Stimulated activated CD4-positive, alpha-beta T cell treated with anti-CD3 and anti-CD28 coated beads, Interleukin-1b, Interleukin-23, amount 100 ng/mL, for 48 hours (primary cell): ENCODE results near the gene TRIM66.
"Not testable (repeated sequence)": the region's sequence is repeated elsewhere in the genome, so short reads cannot be mapped to it uniquely, and the experiment has no call there.

ENCODE experiments used
- DNase-seq: peaks from one replicate; pipeline ENCODE4 v3.0.0-alpha.2; 2020

The TRIM66 gene

GRCh38 chr11:8690374-8691342, 8.2 kb upstream of the TRIM66 start:
- DNase-seq = no peak

- DNase-seq = no peak
These were observed 7.3 kb upstream of the TRIM66 start for GRCh38 chr11:8689726-8690255.

- DNase-seq = peak; percentile 90
These were observed 6.2 kb upstream of the TRIM66 start for GRCh38 chr11:8688414-8689362.

- DNase-seq = no peak
These were observed 3.9 kb upstream of the TRIM66 start for GRCh38 chr11:8686325-8686724.

- DNase-seq = no peak
These were observed 3.4 kb upstream of the TRIM66 start for GRCh38 chr11:8685820-8686219.

- no peak for DNase-seq
These were observed 2.8 kb upstream of the TRIM66 start for GRCh38 chr11:8685306-8685705.

GRCh38 chr11:8684600-8685290, 2.3 kb upstream of the TRIM66 start:
- no peak for DNase-seq

- no peak for DNase-seq
These were observed 796 bp upstream of the TRIM66 start for GRCh38 chr11:8683115-8683807.

GRCh38 chr11:8681837-8682302, 595 bp downstream of the TRIM66 start:
- DNase-seq = no peak

GRCh38 chr11:8679006-8679405, 3.5 kb downstream of the TRIM66 start:
- no peak for DNase-seq

- no peak for DNase-seq
These were observed 6.0 kb downstream of the TRIM66 start for GRCh38 chr11:8676458-8676857.

GRCh38 chr11:8674859-8675258, 7.6 kb downstream of the TRIM66 start:
- DNase-seq = no peak

- no peak for DNase-seq
These were observed 10.1 kb downstream of the TRIM66 start for GRCh38 chr11:8672346-8672745.

- DNase-seq = no peak
These were observed 10.8 kb downstream of the TRIM66 start for GRCh38 chr11:8671651-8672062.

- DNase-seq = no peak
These were observed 11.3 kb downstream of the TRIM66 start for GRCh38 chr11:8671193-8671612.

- not testable (repeated sequence) for DNase-seq
These were observed 12.4 kb downstream of the TRIM66 start for GRCh38 chr11:8670081-8670480.

GRCh38 chr11:8665222-8665621, 17.2 kb downstream of the TRIM66 start:
- DNase-seq = no peak

- no peak for DNase-seq
These were observed 21.3 kb downstream of the TRIM66 start for GRCh38 chr11:8661001-8661795.

GRCh38 chr11:8658321-8659057, 24.0 kb downstream of the TRIM66 start:
- no peak for DNase-seq

GRCh38 chr11:8656291-8656690, 26.2 kb downstream of the TRIM66 start:
- no peak for DNase-seq
